Keratinocyte (primary cell): Measurements from ENCODE around the gene UBE2K. TPM values are rescaled to one million over a fixed set of nuclear protein-coding genes. Genes with fewer than 3 reads are reported as not detected.

ENCODE experiments used
- DNase-seq: peaks from one replicate; pipeline ENCODE4 v3.0.0-alpha.2; 2011; ENCODE audit warnings: low read depth, missing footprints, low spot score
- FAIRE-seq: peaks from 2 replicates; lab custom pipeline; 2011; peaks lifted over from hg19 to GRCh38; lab: Jason Lieb, UNC
- H2AFZ ChIP-seq: 2 replicates; pipeline ENCODE4 v1.6.0; 2012; ENCODE audit warnings: low read length, control low read depth, inconsistent platforms; ENCODE audit not compliant: control insufficient read depth
- H3K27ac ChIP-seq: 2 replicates; pipeline ENCODE4 v1.5.1; 2011; ENCODE audit warnings: low read length; ENCODE audit not compliant: control insufficient read depth, insufficient read depth
- H3K27me3 ChIP-seq: 3 replicates; pipeline ENCODE4 v1.6.0; 2011; ENCODE audit warnings: low read length; ENCODE audit not compliant: control insufficient read depth, insufficient read depth; ENCODE audit errors: extremely low read depth
- H3K36me3 ChIP-seq, 2 experiments: 2 replicates in 1 of 2; 3 replicates in 1 of 2; pipeline ENCODE4 v1.5.1; 2011; ENCODE audit warnings: low read length in 2 of 2, mild to moderate bottlenecking in 1 of 2; ENCODE audit not compliant: control insufficient read depth in 2 of 2, insufficient read depth in 2 of 2; ENCODE audit errors: extremely low read depth in 1 of 2
- H3K4me1 ChIP-seq: 3 replicates; pipeline ENCODE4 v1.5.1; 2011; ENCODE audit warnings: low read length; ENCODE audit not compliant: control insufficient read depth, insufficient read depth; ENCODE audit errors: extremely low read depth
- H3K4me2 ChIP-seq: 3 replicates; pipeline ENCODE4 v1.6.0; 2011; ENCODE audit warnings: low read depth, low read length; ENCODE audit not compliant: control insufficient read depth, insufficient read depth; ENCODE audit errors: extremely low read depth
- H3K4me3 ChIP-seq, 3 experiments: fragments of 200-600 bp in 1 of 3; sonication (generic) in 1 of 3; 2 replicates in 2 of 3; 3 replicates in 1 of 3; pipeline ENCODE4 v1.5.1; 2011 to 2016; ENCODE audit warnings: low read length in 3 of 3, mild to moderate bottlenecking in 3 of 3, control low read depth in 2 of 3, inconsistent platforms in 1 of 3, low read depth in 1 of 3, mixed read lengths in 1 of 3, mixed run types in 1 of 3, moderate library complexity in 1 of 3; ENCODE audit not compliant: control insufficient read depth in 2 of 3, insufficient read depth in 2 of 3; ENCODE audit errors: extremely low read depth in 1 of 3
- H3K79me2 ChIP-seq: 2 replicates; pipeline ENCODE4 v1.6.0; 2012; ENCODE audit warnings: low read length; ENCODE audit not compliant: control insufficient read depth, insufficient read depth
- H3K9ac ChIP-seq: 3 replicates; pipeline ENCODE4 v1.6.0; 2011; ENCODE audit warnings: low read length; ENCODE audit not compliant: control insufficient read depth, insufficient read depth; ENCODE audit errors: extremely low read depth
- H3K9me1 ChIP-seq: 3 replicates; pipeline ENCODE4 v1.6.0; 2011; ENCODE audit warnings: low read length; ENCODE audit not compliant: control insufficient read depth, insufficient read depth; ENCODE audit errors: extremely low read depth
- H3K9me3 ChIP-seq: 2 replicates; pipeline ENCODE4 v1.5.1; 2012; ENCODE audit warnings: low read depth, low read length; ENCODE audit not compliant: control insufficient read depth
- H4K20me1 ChIP-seq: 3 replicates; pipeline ENCODE4 v1.6.0; 2011; ENCODE audit warnings: low read length; ENCODE audit not compliant: control insufficient read depth, insufficient read depth; ENCODE audit errors: extremely low read depth
- EZH2 ChIP-seq: IDR thresholded peaks from one replicate; pipeline ENCODE4 v1.6.1; 2012; ENCODE audit warnings: inconsistent platforms, mild to moderate bottlenecking, low read length, moderate library complexity
- dilution Hi-C: fragments of 300-500 bp; cut with MboI; formaldehyde crosslinking; loops from one replicate; pipeline ENCODE4 v1.7.0; 2020; ENCODE audit warnings: low sequenced_read_pairs; ENCODE audit not compliant: extremely low pct_ligation_motif_present
- polyA plus RNA-seq, 5 experiments: library from polyadenylated mRNA; depleted of rRNA in 3 of 5; stranded (reverse) in 3 of 5; stranded (forward) in 1 of 5; unstranded in 1 of 5; fragments of >200 nt; gene quantifications; 1 replicate in 1 of 5; 2 replicates in 3 of 5; 3 replicates in 1 of 5; pipeline versions ENCODE4 v1.2.1 to v1.2.3, GENCODE V29; 2011 to 2012; ENCODE audit warnings: missing spikeins in 2 of 5, low read depth in 1 of 5, low replicate concordance in 1 of 5
- small RNA-seq, 3 experiments: library from RNA; depleted of rRNA; stranded (forward); fragments of <200 nt; gene quantifications; one replicate each; pipeline ENCODE3, GENCODE V24; 2012; ENCODE audit warnings: low read depth in 3 of 3, low replicate concordance in 1 of 3; ENCODE audit not compliant: insufficient read length in 3 of 3
- TF ChIP-seq, protein P1 (sequence below), 3 experiments: IDR thresholded peaks in 1 of 3; conservative IDR thresholded peaks in 1 of 3; optimal IDR thresholded peaks in 1 of 3; 2 replicates in 2 of 3; 3 replicates in 1 of 3; pipeline versions ENCODE3 to v1.5.1; 2011; ENCODE audit warnings: low read length in 3 of 3, mild to moderate bottlenecking in 3 of 3, moderate library complexity in 2 of 3, control low read depth in 1 of 3, inconsistent platforms in 1 of 3; ENCODE audit not compliant: insufficient read depth in 2 of 3; ENCODE audit errors: extremely low read depth in 1 of 3

UBE2K gene
- polyA plus RNA-seq, 1 donor (not counting 4 experiments of a cell fraction or from before 2014, with no cell fraction given) = 163 TPM

DNA sequence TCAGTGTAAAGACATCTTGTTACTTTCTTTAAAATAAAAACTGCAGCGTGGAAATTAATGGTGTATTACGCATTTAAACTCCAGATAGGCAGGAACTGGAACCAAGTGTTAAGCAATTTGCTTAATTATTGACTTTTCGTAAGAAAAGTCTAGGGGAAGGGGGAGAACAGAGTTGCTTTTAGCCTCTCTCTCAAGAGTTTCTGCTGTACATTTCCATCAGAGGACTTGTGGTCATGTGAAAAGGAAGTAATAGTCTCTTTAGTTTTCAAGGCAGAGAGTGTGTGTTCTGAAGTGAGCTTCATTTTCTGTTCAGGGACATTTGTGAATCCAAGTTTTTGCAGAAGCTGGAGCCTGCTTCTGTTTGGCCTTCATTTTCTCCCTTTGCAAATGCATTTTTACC, 127.2 kb downstream of the UBE2K start:
- no peak overlapping the region for H3K4me3 ChIP-seq
- no peaks in the 10 kb centered on the region for H3K9me1 ChIP-seq
- H3K4me2 ChIP-seq = no peak overlapping the region
- H4K20me1 ChIP-seq = peaks cover 2% of the 10 kb centered on the region
- no peaks in the 10 kb centered on the region for H3K4me1 ChIP-seq
- H2AFZ ChIP-seq = no peak overlapping the region
- DNase-seq (no peak), FAIRE-seq (no peak)
- no peaks in the 10 kb centered on the region for H3K79me2 ChIP-seq
- TF ChIP-seq, protein P1, sequence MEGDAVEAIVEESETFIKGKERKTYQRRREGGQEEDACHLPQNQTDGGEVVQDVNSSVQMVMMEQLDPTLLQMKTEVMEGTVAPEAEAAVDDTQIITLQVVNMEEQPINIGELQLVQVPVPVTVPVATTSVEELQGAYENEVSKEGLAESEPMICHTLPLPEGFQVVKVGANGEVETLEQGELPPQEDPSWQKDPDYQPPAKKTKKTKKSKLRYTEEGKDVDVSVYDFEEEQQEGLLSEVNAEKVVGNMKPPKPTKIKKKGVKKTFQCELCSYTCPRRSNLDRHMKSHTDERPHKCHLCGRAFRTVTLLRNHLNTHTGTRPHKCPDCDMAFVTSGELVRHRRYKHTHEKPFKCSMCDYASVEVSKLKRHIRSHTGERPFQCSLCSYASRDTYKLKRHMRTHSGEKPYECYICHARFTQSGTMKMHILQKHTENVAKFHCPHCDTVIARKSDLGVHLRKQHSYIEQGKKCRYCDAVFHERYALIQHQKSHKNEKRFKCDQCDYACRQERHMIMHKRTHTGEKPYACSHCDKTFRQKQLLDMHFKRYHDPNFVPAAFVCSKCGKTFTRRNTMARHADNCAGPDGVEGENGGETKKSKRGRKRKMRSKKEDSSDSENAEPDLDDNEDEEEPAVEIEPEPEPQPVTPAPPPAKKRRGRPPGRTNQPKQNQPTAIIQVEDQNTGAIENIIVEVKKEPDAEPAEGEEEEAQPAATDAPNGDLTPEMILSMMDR (optimal IDR thresholded peaks at IDR 0.05 in 1 of 3, IDR thresholded peaks at IDR 0.05 in 1 of 3, conservative IDR thresholded peaks at IDR 0.05 in 1 of 3; ENCODE audit: extremely low read depth in 1 of 3, insufficient read depth in 2 of 3, low read length in 3 of 3) = no peak
- TF ChIP-seq EZH2 = no peak
- peaks cover 16 to 20% of the 10 kb centered on the region in 2 experiments for H3K36me3 ChIP-seq
- H3K9me3 ChIP-seq = no peaks in the 10 kb centered on the region
- H3K27ac ChIP-seq = no peak overlapping the region
- no peak overlapping the region for H3K9ac ChIP-seq
- dilution Hi-C loops = no loop called here
- no peaks in the 10 kb centered on the region for H3K27me3 ChIP-seq

DNA sequence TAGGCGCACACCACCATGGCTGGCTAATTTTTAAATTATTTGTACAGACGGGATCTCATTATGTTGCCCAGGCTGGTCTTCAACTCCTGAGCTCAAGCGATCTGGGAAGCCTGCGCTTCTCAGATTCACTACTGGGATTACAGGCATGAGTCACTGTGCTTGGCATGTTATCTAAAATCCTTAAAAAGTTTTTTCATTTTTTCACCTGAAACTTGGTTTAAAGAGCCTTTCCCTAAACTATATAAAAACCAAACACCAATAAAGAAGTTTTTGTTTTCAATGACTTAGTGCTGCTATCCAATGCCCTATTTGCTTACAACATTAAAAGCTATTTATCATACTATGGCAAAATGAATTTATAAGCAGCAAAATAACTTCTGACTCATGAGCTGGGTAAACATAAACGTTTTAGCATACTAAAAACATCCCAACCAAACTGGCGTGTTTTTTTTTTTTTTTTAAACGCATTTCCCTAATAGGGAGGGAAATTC, 127.8 kb downstream of the UBE2K start:
- dilution Hi-C loops = no loop called here
- H3K27me3 ChIP-seq = no peaks in the 10 kb centered on the region
- H3K9ac ChIP-seq = no peak overlapping the region
- H3K79me2 ChIP-seq = no peaks in the 10 kb centered on the region
- FAIRE-seq = no peak
- H2AFZ ChIP-seq = no peak overlapping the region
- no peak for DNase-seq
- H3K9me1 ChIP-seq = no peaks in the 10 kb centered on the region
- H4K20me1 ChIP-seq = no peaks in the 10 kb centered on the region
- H3K9me3 ChIP-seq = no peaks in the 10 kb centered on the region
- H3K4me1 ChIP-seq = no peaks in the 10 kb centered on the region
- H3K4me3 ChIP-seq = no peak overlapping the region
- no peak overlapping the region for H3K27ac ChIP-seq
- TF ChIP-seq EZH2 = no peak
- TF ChIP-seq, protein P1 (optimal IDR thresholded peaks at IDR 0.05 in 1 of 3, IDR thresholded peaks at IDR 0.05 in 1 of 3, conservative IDR thresholded peaks at IDR 0.05 in 1 of 3; ENCODE audit: extremely low read depth in 1 of 3, insufficient read depth in 2 of 3, low read length in 3 of 3) = no peak
- H3K4me2 ChIP-seq = no peak overlapping the region
- peaks cover 16 to 22% of the 10 kb centered on the region in 2 experiments for H3K36me3 ChIP-seq

Small RNA genes lying within 50 kb of the gene (small RNA-seq; reads per million reads assigned to genes)
- gene RF00019 = 0 reads per million in 3 experiments
- 0 reads per million in 3 experiments for gene RN7SL558P

Other genes starting within 250 kb of the UBE2K start
- gene RPL9, start 239.2 kb upstream of the UBE2K start, polyA plus RNA-seq = 862 to 1,522 TPM (median 1,162 TPM) in 3 replicates
- 13.2 to 20.6 TPM (median 17.1 TPM) in 3 replicates for gene LIAS, start 239.1 kb upstream of the UBE2K start, polyA plus RNA-seq
- gene UGDH, start 170.7 kb upstream of the UBE2K start, polyA plus RNA-seq = 23.5 to 39.4 TPM (median 33.0 TPM) in 3 replicates
- 4.7 to 18.9 TPM (median 13.9 TPM) in 3 replicates for gene SMIM14, start 59.3 kb upstream of the UBE2K start, polyA plus RNA-seq